Trophoblast cell (in vitro differentiated cells and primary cell): ENCODE data around the gene ACYP2.
A peak's percentile ranks its signal among the peaks of the same experiment; 100 is the strongest.

Experiments used
- DNase-seq, 2 donors: peaks; one replicate each; pipeline ENCODE4 v3.0.0-alpha.2; 2016
- H2AFZ ChIP-seq: 2 replicates; pipeline ENCODE4 v1.6.1; 2013; ENCODE audit warnings: low read length, moderate library complexity, mild to moderate bottlenecking; ENCODE audit not compliant: insufficient read depth, poor library complexity
- H2AK5ac ChIP-seq: 2 replicates; pipeline ENCODE4 v1.6.1; 2013; ENCODE audit warnings: mild to moderate bottlenecking, low read length
- H2BK120ac ChIP-seq: 2 replicates; pipeline ENCODE4 v1.6.1; 2013; ENCODE audit warnings: low read length, mild to moderate bottlenecking, moderate library complexity; ENCODE audit not compliant: insufficient read depth, poor library complexity
- H2BK12ac ChIP-seq: 2 replicates; pipeline ENCODE4 v1.6.1; 2013; ENCODE audit warnings: mild to moderate bottlenecking, low read length, moderate library complexity
- H2BK5ac ChIP-seq: 2 replicates; pipeline ENCODE4 v1.6.1; 2013; ENCODE audit warnings: low read length, low read depth, moderate library complexity, mild to moderate bottlenecking; ENCODE audit not compliant: poor library complexity
- H3K14ac ChIP-seq: 2 replicates; pipeline ENCODE4 v1.6.1; 2013; ENCODE audit warnings: mild to moderate bottlenecking, low read length
- H3K18ac ChIP-seq: 2 replicates; pipeline ENCODE4 v1.6.1; 2013; ENCODE audit warnings: mild to moderate bottlenecking, low read length
- H3K23ac ChIP-seq: 2 replicates; pipeline ENCODE4 v1.6.1; 2013; ENCODE audit warnings: low read length
- H3K27ac ChIP-seq: 2 replicates; pipeline ENCODE4 v1.5.1; 2013; ENCODE audit warnings: low read depth, mild to moderate bottlenecking, inconsistent platforms, low read length, moderate library complexity
- H3K27me3 ChIP-seq: 2 replicates; pipeline ENCODE4 v1.6.1; 2013; ENCODE audit warnings: inconsistent platforms, mild to moderate bottlenecking, low read length, moderate library complexity; ENCODE audit not compliant: insufficient read depth
- H3K36me3 ChIP-seq, 2 experiments: 1 replicate in 1 of 2; 2 replicates in 1 of 2; pipeline ENCODE4 v1.6.1; 2013; ENCODE audit warnings: low read length in 2 of 2, mild to moderate bottlenecking in 2 of 2, moderate library complexity in 1 of 2; ENCODE audit not compliant: insufficient read depth in 2 of 2, control insufficient read depth in 1 of 2
- H3K4ac ChIP-seq: 2 replicates; pipeline ENCODE4 v1.6.1; 2013; ENCODE audit warnings: low read depth, mild to moderate bottlenecking, low read length, moderate library complexity
- H3K4me1 ChIP-seq, 2 experiments: 1 replicate in 1 of 2; 2 replicates in 1 of 2; pipeline ENCODE4 v1.6.1; 2013; ENCODE audit warnings: low read length in 2 of 2, mild to moderate bottlenecking in 2 of 2, moderate library complexity in 1 of 2; ENCODE audit not compliant: insufficient read depth in 2 of 2, control insufficient read depth in 1 of 2
- H3K4me2 ChIP-seq: 2 replicates; pipeline ENCODE4 v1.6.1; 2013; ENCODE audit warnings: inconsistent platforms, mild to moderate bottlenecking, low read length, moderate library complexity
- H3K4me3 ChIP-seq: 2 replicates; pipeline ENCODE4 v1.5.1; 2013; ENCODE audit warnings: mild to moderate bottlenecking, low read depth, low read length, inconsistent platforms
- H3K79me1 ChIP-seq: one replicate; pipeline ENCODE4 v1.6.1; 2013; ENCODE audit warnings: low read length
- H3K79me2 ChIP-seq: 2 replicates; pipeline ENCODE4 v1.6.1; 2013; ENCODE audit warnings: low read length, mild to moderate bottlenecking; ENCODE audit not compliant: control insufficient read depth, insufficient read depth, poor library complexity
- H3K9ac ChIP-seq: 2 replicates; pipeline ENCODE4 v1.6.1; 2013; ENCODE audit warnings: mild to moderate bottlenecking, low read length
- H3K9me3 ChIP-seq: 2 replicates; pipeline ENCODE4 v1.6.1; 2013; ENCODE audit warnings: low read depth, mild to moderate bottlenecking, control low read depth, inconsistent platforms, low read length; ENCODE audit not compliant: insufficient read depth
- H4K12ac ChIP-seq: 2 replicates; pipeline ENCODE4 v1.6.1; 2013; ENCODE audit warnings: low read depth, mild to moderate bottlenecking, low read length, moderate library complexity
- H4K8ac ChIP-seq: 2 replicates; pipeline ENCODE4 v1.6.1; 2013; ENCODE audit warnings: low read depth, mild to moderate bottlenecking, low read length, moderate library complexity
- H4K91ac ChIP-seq: one replicate; pipeline ENCODE4 v1.6.1; 2013; ENCODE audit warnings: low read depth, mild to moderate bottlenecking, low read length, moderate library complexity
- WGBS: extraction: QIAGEN DNeasy Blood & Tissue Kit; methylation state at CpG from one replicate; pipeline ENCODE4 v1.1.7; 2013; ENCODE audit warnings: missing lambda C conversion rate; ENCODE audit not compliant: insufficient read length, insufficient coverage; ENCODE audit errors: extremely low coverage; 5-methylcytosine and 5-hydroxymethylcytosine counted together

The ACYP2 gene

GRCh38 chr2:54212456-54212855 lies 97.0 kb downstream of the ACYP2 start:
- no peak overlapping the region for H2BK12ac ChIP-seq
- no peak overlapping the region for H3K14ac ChIP-seq
- H3K4me3 ChIP-seq, result no peak overlapping the region
- no peak overlapping the region for H3K27ac ChIP-seq
- H3K23ac ChIP-seq, result no peak overlapping the region
- H3K36me3 ChIP-seq, result no peaks in the 10 kb centered on the region
- H3K18ac ChIP-seq, result no peak overlapping the region
- no peak overlapping the region for H2AFZ ChIP-seq
- no peaks in the 10 kb centered on the region for H3K79me2 ChIP-seq
- H3K9me3 ChIP-seq, result no peaks in the 10 kb centered on the region
- no peaks in the 10 kb centered on the region for H3K27me3 ChIP-seq
- no peak overlapping the region for H4K8ac ChIP-seq
- H3K4ac ChIP-seq, result no peak overlapping the region
- H4K12ac ChIP-seq, result no peak overlapping the region
- H3K79me1 ChIP-seq, result no peaks in the 10 kb centered on the region
- H4K91ac ChIP-seq, result no peak overlapping the region
- H3K4me1 ChIP-seq, result no peaks in the 10 kb centered on the region
- no peak overlapping the region for H2BK120ac ChIP-seq
- H3K4me2 ChIP-seq, result no peak overlapping the region
- DNase-seq, result peak in 1 of 2 donors; percentile 45
- no peak overlapping the region for H2AK5ac ChIP-seq
- WGBS, result no CpG with 5 or more reads among the region's 1 CpG
- no peak overlapping the region for H2BK5ac ChIP-seq
- no peak overlapping the region for H3K9ac ChIP-seq

- Histone ChIP-seq H2BK120ac (no peak overlapping the region), H2BK12ac (no peak overlapping the region), H3K36me3 (no peaks in the 10 kb centered on the region), H2AFZ (no peak overlapping the region), H3K79me2 (no peaks in the 10 kb centered on the region), H3K4me1 (no peaks in the 10 kb centered on the region), H2AK5ac (no peak overlapping the region), H3K27me3 (no peaks in the 10 kb centered on the region), H3K9me3 (no peaks in the 10 kb centered on the region), H3K18ac (no peak overlapping the region), H3K23ac (no peak overlapping the region), H3K14ac (no peak overlapping the region), H4K91ac (no peak overlapping the region), H4K8ac (no peak overlapping the region), H3K9ac (no peak overlapping the region), H3K27ac (no peak overlapping the region), H3K4me2 (no peak overlapping the region), H3K4ac (no peak overlapping the region), H3K4me3 (no peak overlapping the region), H4K12ac (no peak overlapping the region), H2BK5ac (no peak overlapping the region), H3K79me1 (no peaks in the 10 kb centered on the region)
- DNase-seq, result no peak
- WGBS, result no CpG with 5 or more reads among the region's 4 CpGs
Measured at GRCh38 chr2:54213082-54213481, 97.7 kb downstream of the ACYP2 start.

GRCh38 chr2:54224997-54225396 lies 109.6 kb downstream of the ACYP2 start:
- Histone ChIP-seq H3K9me3 (peaks cover 2% of the 10 kb centered on the region), H3K79me2 (no peaks in the 10 kb centered on the region)

DNA sequence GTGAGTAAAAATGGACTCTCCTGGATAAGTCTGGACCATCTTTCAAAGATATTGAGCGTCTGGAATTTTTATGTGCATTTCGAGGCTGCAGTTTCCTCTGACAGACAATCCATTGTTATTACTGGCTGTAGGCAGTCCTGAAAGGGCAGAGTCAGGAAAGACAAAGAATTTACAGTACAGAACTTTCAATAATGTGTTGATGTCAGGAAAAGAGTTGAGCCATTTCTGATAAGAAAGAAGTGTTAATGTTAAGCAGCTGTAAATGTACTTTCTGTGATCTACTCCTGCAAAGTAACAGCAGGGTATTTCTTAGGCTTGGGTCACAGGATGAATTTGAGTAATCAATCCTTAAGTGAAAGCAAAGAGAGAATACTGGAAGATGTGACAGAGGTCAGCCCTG lies 110.8 kb downstream of the ACYP2 start:
- Histone ChIP-seq H4K91ac (no peak overlapping the region), H4K8ac (peak overlapping the region; percentile 19), H3K14ac (no peak overlapping the region), H3K79me2 (no peaks in the 10 kb centered on the region), H2AK5ac (no peak overlapping the region), H2BK120ac (no peak overlapping the region), H3K36me3 (no peaks in the 10 kb centered on the region), H3K4me3 (no peak overlapping the region), H3K4me2 (no peak overlapping the region), H3K4me1 (peaks cover 0 to 4% of the 10 kb centered on the region in 2 experiments), H3K4ac (no peak overlapping the region), H3K9ac (no peak overlapping the region), H3K79me1 (peaks cover 3% of the 10 kb centered on the region), H3K27me3 (no peaks in the 10 kb centered on the region), H3K18ac (no peak overlapping the region), H3K27ac (peak overlapping the region; percentile 74), H2BK5ac (no peak overlapping the region), H3K23ac (no peak overlapping the region), H3K9me3 (peaks cover 2% of the 10 kb centered on the region), H2BK12ac (no peak overlapping the region), H2AFZ (no peak overlapping the region), H4K12ac (no peak overlapping the region)
- DNase-seq, result no peak
- WGBS, result no CpG with 5 or more reads among the region's 2 CpGs

More at GRCh38 chr2:54224997-54225396, 109.6 kb downstream of the ACYP2 start:
- no peak overlapping the region for H3K4me3 ChIP-seq
- no peak overlapping the region for H4K12ac ChIP-seq
- H3K27me3 ChIP-seq, result no peaks in the 10 kb centered on the region
- peak overlapping the region; percentile 9 for H2BK12ac ChIP-seq
- no peak overlapping the region for H4K91ac ChIP-seq
- no peak overlapping the region for H3K23ac ChIP-seq
- peak overlapping the region; percentile 37 for H2BK120ac ChIP-seq
- WGBS, result no CpG with 5 or more reads among the region's 2 CpGs
- no peaks in the 10 kb centered on the region for H3K36me3 ChIP-seq
- DNase-seq, result no peak
- H4K8ac ChIP-seq, result no peak overlapping the region
- no peak overlapping the region for H2AFZ ChIP-seq
- H3K9ac ChIP-seq, result no peak overlapping the region
- no peak overlapping the region for H3K18ac ChIP-seq
- no peak overlapping the region for H3K14ac ChIP-seq
- H3K4ac ChIP-seq, result no peak overlapping the region
- no peak overlapping the region for H3K4me2 ChIP-seq
- peaks cover 0 to 2% of the 10 kb centered on the region in 2 experiments for H3K4me1 ChIP-seq
- peaks cover 3% of the 10 kb centered on the region for H3K79me1 ChIP-seq
- H2BK5ac ChIP-seq, result no peak overlapping the region
- no peak overlapping the region for H2AK5ac ChIP-seq
- no peak overlapping the region for H3K27ac ChIP-seq
